Esophagus muscularis mucosa (tissue), 4 donors: ENCODE data around the gene SCN2A.

Experiments
- EP300 ChIP-seq: sonication (generic); formaldehyde crosslinking; IDR thresholded peaks from one replicate; pipeline ENCODE4 v1.6.1; 2017; ENCODE audit warnings: antibody characterized with exemption
- POLR2A ChIP-seq: fragments of 450-650 bp; IDR thresholded peaks from one replicate; pipeline ENCODE4 v1.6.1; 2017; ENCODE audit warnings: antibody characterized with exemption, moderate library complexity, mild to moderate bottlenecking, low read depth
- POLR2AphosphoS5 ChIP-seq, 2 donors: sonication (generic); formaldehyde crosslinking; IDR thresholded peaks; one replicate each; pipeline ENCODE4 v1.6.1; 2017; ENCODE audit warnings: antibody characterized with exemption in 2 of 2
- TF ChIP-seq, protein P1 (sequence below), 3 experiments: fragments of 200-600 bp in 2 of 3; fragments of 450-650 bp in 1 of 3; sonication (generic) in 2 of 3; IDR thresholded peaks; one replicate each; pipeline ENCODE4 v1.5.1; 2017 to 2019; ENCODE audit warnings: antibody characterized with exemption in 3 of 3, mild to moderate bottlenecking in 2 of 3, moderate library complexity in 1 of 3

DNA sequence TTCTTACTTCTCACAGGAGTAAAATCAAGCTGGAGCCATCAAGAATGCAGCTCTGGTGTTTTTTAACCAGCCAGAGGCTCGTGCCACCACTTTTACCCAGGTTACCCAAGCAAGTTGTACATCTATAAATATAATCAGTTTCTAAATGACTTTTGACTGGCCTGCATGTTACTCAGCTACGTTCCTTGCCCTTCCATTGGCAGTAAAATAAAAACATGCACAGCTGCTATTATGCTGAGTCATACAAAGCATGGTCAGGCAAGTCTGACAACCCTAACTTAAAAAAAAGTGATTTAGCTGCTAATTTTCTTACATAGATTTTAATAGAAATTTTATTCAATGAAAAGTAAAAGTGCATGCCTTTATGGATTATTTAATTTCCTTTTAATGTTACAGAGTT lies 118.5 kb downstream of the SCN2A start:
- TF ChIP-seq POLR2AphosphoS5 (IDR thresholded peaks at IDR 0.05) (no peak), POLR2A (no peak), EP300 (no peak)
- TF ChIP-seq, protein P1, sequence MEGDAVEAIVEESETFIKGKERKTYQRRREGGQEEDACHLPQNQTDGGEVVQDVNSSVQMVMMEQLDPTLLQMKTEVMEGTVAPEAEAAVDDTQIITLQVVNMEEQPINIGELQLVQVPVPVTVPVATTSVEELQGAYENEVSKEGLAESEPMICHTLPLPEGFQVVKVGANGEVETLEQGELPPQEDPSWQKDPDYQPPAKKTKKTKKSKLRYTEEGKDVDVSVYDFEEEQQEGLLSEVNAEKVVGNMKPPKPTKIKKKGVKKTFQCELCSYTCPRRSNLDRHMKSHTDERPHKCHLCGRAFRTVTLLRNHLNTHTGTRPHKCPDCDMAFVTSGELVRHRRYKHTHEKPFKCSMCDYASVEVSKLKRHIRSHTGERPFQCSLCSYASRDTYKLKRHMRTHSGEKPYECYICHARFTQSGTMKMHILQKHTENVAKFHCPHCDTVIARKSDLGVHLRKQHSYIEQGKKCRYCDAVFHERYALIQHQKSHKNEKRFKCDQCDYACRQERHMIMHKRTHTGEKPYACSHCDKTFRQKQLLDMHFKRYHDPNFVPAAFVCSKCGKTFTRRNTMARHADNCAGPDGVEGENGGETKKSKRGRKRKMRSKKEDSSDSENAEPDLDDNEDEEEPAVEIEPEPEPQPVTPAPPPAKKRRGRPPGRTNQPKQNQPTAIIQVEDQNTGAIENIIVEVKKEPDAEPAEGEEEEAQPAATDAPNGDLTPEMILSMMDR (IDR thresholded peaks at IDR 0.05) = no peak
